Right ventricle myocardium superior (tissue), 1 donor: ENCODE measurements around the gene OSGEP. TPM values are rescaled to one million over a fixed set of nuclear protein-coding genes. Genes with fewer than 3 reads are reported as not detected.

Source experiments
- ATAC-seq: fragments of 200-7000 bp; cut with Tn5 transposase; one replicate; pipeline ENCODE4 v1.9.1; 2020; ENCODE audit warnings: mild to moderate bottlenecking; ENCODE audit not compliant: poor library complexity
- DNase-seq: peaks from one replicate; pipeline ENCODE4 v3.0.0-alpha.2; 2020
- intact Hi-C: fragments of 100-400 bp; cut with DNase I; formaldehyde crosslinking; loops from one replicate; pipeline ENCODE4 v1.11.2; 2022
- total RNA-seq: library from RNA; stranded (reverse); fragmentation: NEBNext Ultra II Directional; extraction: Animal tissue kit (Norgen Biotek cat#: 25700); gene quantifications from one replicate; pipeline ENCODE4 v1.2.1, GENCODE V29; 2021
- donor health status: DM: no; HTN: yes; CAD: no; lungs with severe emphysema.

OSGEP gene
- total RNA-seq, 1 donor from 2014 or later, result 15.6 TPM

GRCh38 chr14:20412876-20413743 lies 41.5 kb downstream of the OSGEP start, which contains the start of gene TEP1:
Gene TEP1 (minus strand): TSS chr14:20413501. CDS start chr14:20408439, 5,062 bp downstream.
- intact Hi-C loops, result loop anchor here (5.0 kb wide), 2 partner anchors 71 to 199 kb away; partner anchors contain the start of gene PARP2
- DNase-seq (peak; percentile 94), ATAC-seq (peak; percentile 98)

GRCh38 chr14:20412411-20412810 lies 42.2 kb downstream of the OSGEP start:
- no peak for DNase-seq
- peak; percentile 8 for ATAC-seq
- intact Hi-C loops, result loop anchor here (5.0 kb wide), 2 partner anchors 70 to 200 kb away; partner anchors contain the start of gene PARP2

GRCh38 chr14:20409226-20409625 lies 45.4 kb downstream of the OSGEP start:
- intact Hi-C loops, result no loop called here
- no peak for ATAC-seq
- no peak for DNase-seq

- DNase-seq, result no peak
- no peak for ATAC-seq
- intact Hi-C loops, result no loop called here
Observed at GRCh38 chr14:20403521-20403920, 51.1 kb downstream of the OSGEP start.

- no peak for ATAC-seq
- intact Hi-C loops, result no loop called here
- no peak for DNase-seq
Observed at GRCh38 chr14:20400965-20401593, 53.5 kb downstream of the OSGEP start.

- intact Hi-C loops, result no loop called here
- ATAC-seq (no peak), DNase-seq (no peak)
Observed at GRCh38 chr14:20400589-20400964, 54.0 kb downstream of the OSGEP start.

- no peak for DNase-seq
- intact Hi-C loops, result no loop called here
- ATAC-seq, result no peak
Observed at GRCh38 chr14:20397511-20397910, 57.1 kb downstream of the OSGEP start.

Other genes with a start within 250 kb of the OSGEP start
- gene OR11H6, start 231.1 kb downstream of the OSGEP start, total RNA-seq, result not detected
- not detected for gene OR11H7, start 225.8 kb downstream of the OSGEP start, total RNA-seq
- not detected for gene OR11H4, start 215.5 kb downstream of the OSGEP start, total RNA-seq
- 10.6 TPM for gene TTC5, start 148.9 kb downstream of the OSGEP start, total RNA-seq
- gene CCNB1IP1, start 121.5 kb downstream of the OSGEP start, total RNA-seq, result 41.1 TPM
- gene PARP2, start 111.2 kb downstream of the OSGEP start, total RNA-seq, result 15.6 TPM
- 9.3 TPM for gene TEP1, start 41.3 kb downstream of the OSGEP start, total RNA-seq
- gene KLHL33, start 18.6 kb downstream of the OSGEP start, total RNA-seq, result 0.70 TPM
- gene APEX1, start 414 bp upstream of the OSGEP start, total RNA-seq, result 69.2 TPM
- 18.4 TPM for gene PIP4P1, start 6.6 kb upstream of the OSGEP start, total RNA-seq
- 6.2 TPM for gene PNP, start 14.6 kb upstream of the OSGEP start, total RNA-seq
- gene RNASE10, start 50.7 kb upstream of the OSGEP start, total RNA-seq, result 0.32 TPM
- gene RNASE9, start 106.2 kb upstream of the OSGEP start, total RNA-seq, result not detected
- not detected for gene RNASE11, start 133.2 kb upstream of the OSGEP start, total RNA-seq
- not detected for gene RNASE12, start 136.6 kb upstream of the OSGEP start, total RNA-seq
- gene OR6S1, start 186.9 kb upstream of the OSGEP start, total RNA-seq, result not detected
- 9.4 TPM for gene RNASE4, start 229.7 kb upstream of the OSGEP start, total RNA-seq
- 5.3 TPM for gene ANG, start 234.0 kb upstream of the OSGEP start, total RNA-seq